OCI-M2 (cell line): ENCODE data around the gene DGKD.
"Not testable (repeated sequence)": the region's sequence is repeated elsewhere in the genome, so short reads cannot be mapped to it uniquely, and the experiment has no call there.

Experiments used
- DNase-seq: peaks from one replicate; lab custom pipeline; 2025; ENCODE audit not compliant: unreplicated experiment; lab: John Stamatoyannopoulos, UW

Gene DGKD

DNA sequence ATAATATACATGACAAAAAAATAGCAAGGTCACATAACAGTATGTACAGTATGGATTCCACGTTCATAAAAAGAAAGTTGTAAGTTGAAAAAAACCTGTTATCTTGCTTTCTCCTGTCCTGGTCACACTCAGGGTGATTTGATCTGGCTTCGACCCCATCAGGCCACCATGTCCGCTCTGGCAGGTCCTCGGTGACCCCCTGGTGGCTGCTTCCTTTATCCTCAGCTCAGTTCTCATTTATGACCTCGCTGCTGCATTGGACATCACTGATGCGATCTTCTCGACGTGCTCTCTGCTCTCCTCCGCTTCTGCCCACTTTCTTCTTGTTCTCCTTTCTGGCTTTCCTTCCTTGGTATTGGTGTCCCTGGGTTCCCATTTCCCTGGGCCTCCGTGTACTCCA lies 29.7 kb downstream of the DGKD start:
- no peak for DNase-seq

DNA sequence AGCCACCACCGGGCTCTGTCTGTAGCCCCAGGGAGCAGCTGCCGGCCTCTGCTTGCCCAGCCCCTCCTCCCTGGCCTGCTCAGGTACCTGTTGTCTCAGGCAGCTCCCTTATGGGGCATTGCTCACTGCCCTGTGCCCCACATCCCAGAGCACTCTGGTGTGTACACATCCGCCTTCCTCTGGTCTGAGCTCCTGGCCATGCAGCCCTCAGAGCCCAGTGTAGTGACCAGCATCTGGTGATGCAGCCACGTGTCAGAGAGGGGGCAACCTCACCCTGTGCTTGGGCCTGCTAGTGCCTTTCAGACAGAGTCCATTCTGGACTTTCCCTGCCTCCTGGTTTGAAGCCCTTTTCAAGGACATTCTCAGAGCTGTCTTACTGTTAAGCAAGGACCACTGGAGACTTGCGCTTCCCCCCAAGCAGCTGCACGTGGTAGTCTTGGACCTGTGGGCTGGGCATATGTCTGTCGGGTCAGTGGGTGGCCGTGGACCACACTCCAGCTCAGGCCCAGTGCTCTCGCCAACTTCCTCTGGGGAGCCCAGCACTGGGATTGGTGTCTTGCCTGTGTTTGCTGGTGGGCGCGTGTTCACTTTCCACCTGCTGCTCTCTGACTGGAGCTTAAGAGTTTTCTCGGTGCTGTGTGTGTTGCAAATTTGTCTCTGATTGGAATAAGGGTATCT lies 30.7 kb downstream of the DGKD start:
- DNase-seq = no peak

DNA sequence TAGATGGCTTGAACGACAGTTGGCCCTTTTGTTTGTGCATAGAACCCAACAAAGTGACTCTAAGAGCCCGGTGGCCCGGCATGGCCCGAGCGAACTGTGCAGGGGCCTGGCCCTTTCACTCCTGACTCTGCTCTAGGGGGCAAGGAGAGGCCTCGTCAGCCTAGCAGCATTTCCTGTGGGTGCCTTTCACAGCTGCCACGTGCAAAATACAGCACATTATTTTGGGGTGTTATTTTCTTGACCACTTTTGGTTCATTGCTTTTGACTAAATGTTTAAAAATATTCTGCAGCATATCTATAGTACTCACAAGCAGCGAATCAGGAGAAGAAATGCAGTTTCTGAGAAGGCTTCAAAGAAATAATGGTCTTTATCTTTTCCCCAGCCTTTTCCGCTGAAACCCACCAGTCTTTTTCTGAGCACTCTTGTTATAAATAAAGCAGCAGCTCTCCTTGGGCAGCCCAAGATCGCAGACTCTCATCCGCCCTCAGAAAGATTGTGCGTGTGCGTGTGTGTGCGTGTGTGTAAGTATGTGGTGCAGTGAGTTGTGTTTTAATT lies 31.3 kb downstream of the DGKD start:
- DNase-seq = no peak

DNA sequence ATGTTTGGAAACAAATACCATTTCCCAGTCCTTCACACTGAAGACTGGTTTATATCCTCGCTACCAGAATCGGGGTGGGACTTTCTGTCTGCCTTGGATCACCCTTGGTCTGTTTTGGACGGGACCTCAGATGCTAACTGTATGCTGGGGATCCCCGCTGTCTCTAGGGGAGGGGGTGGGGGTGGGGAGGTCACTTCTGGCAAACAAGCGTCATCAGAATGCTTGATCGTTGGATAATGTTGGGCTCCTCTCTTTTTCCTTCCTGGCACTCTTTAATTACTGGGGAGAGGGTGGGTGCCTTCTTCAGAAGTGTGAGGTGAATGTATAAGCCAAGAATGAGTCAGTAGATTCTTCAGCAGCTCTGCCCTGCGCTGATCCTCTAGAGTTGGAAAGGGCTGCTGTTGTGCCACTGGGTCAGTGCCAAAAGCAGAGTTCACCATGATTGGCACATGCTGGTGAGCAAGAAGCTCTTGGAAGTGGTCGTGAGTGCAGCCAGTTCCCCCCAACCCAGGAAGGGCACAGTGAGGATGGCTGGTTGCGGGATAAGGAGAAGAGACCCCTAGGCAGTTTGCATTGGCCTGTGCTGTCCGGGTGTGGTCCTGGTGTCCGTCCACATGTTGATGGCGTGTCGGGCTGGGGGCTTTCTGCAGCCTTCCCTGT lies 32.2 kb downstream of the DGKD start:
- DNase-seq = no peak

DNA sequence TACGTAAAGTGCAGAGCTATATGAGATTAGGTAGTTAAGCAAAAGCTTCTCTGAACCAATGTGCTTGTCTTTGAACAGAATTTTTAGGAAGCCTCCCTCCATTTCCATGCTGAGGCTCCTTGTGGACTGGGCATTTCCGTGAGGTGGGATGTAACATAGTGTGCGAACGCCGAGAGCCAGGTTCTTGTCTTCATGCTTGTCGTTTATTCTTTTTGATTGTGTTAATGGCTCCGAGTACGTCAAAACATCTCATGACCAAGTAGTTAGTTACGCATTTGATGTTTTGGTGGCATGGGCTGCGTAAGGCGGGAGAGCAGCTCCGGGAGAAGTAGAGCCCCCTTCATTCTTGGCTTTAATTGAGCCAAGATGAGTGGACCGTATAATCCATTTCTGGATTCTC lies 32.9 kb downstream of the DGKD start:
- DNase-seq = no peak

DNA sequence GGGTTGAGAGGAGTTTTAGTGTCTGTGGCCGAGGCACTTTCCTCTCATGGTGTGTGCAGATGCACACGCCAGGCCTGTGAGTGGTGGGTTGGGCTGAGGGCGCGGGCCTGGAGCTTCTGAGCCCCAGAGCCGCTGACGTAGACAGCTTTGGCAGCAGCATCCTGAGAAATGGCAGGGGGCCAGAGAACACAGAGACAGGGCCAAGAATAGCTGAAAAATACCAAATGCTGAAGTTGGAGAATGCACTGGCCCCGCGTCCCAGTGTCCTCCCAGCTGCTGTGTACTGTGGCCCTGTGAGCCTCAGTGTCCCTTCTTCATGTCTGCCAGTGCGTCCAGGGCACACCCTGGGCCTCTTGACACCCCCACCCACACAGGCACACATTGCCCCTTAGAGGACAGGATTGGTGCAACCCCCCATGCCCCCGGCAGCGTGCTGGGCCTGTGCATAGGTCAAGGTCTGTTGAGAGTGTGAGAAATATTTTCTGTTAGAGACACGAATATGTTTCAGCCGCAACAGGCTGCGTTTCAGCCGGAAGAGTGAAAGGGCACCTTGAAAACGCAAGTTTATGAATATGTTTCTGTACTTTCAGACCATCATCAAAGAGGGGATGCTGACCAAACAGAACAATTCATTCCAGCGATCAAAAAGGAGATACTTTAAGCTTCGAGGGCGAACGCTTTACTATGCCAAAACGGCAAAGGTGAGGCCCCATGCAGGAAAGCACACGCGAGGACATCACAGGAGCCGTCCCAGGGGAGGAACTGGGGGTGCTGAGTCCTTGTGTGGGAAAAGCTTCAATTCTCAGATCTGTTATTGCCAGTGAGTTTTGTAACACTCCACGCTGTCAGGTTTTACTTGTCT lies 33.6 kb downstream of the DGKD start:
- DNase-seq = no peak

DNA sequence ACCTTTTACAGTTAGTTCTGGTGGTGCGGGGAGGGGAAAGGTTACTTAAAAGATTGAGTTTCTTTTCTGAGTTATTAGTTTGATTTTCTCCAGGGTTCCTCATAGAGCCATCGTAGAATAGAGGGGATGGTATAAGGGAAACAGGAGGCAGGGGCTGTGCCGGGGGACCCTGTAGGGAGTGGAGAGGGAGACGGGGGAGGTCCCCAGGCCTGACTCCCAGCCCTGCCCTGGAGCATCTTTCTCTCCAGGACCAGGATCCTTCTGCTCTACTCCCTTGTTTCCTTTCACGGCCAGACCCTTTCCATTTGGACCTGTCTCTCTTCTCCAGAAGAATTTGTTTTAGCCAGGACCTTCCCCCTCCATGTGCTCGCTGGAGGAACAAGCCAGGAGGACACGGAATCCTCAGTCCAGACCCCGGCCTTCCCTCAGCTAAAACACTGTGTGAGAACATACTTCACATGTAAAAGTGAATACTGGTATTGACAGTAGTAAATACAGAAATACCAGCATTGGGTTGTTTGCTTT lies 35.4 kb downstream of the DGKD start:
- no peak for DNase-seq

DNA sequence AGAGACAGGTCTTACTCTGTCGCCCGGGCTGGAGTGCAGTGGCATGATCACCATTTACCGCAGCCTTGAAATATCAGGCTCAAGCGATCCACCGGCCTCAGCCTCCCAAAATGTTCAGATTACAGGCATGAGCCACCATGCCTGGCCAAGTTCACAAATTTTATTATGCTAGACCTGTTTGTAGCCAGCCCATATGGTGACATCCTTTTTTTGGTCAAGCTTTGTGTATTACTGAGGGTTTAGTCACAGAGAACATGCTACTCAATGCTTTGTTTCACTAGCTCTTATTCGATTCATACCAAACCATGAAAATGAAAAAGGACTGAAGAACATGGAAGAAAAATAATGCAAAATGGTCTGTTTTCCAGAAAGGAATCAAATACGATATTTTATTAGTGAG lies 41.4 kb downstream of the DGKD start:
- DNase-seq = no peak

DNA sequence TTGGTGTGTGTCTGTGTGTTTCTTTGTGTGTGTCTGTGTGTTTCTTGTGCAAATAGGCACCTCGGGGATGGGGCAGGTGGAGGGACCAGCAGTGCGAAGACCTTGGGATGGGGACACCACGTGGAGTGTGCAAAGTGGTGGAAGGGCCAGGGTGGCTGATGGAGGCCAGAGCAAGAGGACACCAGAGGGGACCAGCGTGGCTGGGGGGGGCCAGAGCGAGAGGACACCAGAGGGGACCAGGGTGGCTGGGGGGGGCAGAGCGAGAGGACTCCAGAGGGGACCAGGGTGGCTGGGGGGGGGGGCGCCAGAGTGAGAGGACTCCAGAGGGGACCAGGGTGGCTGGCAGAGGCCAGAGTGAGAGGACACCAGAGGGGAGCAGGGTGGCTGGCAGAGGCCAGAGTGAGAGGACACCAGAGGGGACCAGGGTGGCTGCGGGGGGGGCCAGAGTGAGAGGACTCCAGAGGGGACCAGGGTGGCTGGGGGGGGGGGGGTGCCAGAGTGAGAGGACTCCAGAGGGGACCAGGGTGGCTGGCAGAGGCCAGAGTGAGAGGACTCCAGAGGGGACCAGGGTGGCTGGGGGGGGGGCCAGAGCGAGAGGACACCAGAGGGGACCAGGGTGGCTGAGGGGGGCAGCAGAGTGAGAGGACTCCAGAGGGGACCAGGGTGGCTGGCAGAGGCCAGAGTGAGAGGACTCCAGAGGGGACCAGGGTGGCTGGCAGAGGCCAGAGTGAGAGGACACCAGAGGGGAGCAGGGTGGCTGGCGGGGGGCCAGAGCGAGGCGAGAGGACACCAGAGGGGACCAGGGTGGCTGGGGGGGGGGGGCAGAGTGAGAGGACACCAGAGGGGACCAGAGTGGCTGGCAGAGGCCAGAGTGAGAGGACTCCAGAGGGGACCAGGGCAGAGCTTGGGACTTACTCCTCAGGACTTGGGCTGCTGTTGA lies 42.7 kb downstream of the DGKD start:
- DNase-seq = not testable (repeated sequence)

DNA sequence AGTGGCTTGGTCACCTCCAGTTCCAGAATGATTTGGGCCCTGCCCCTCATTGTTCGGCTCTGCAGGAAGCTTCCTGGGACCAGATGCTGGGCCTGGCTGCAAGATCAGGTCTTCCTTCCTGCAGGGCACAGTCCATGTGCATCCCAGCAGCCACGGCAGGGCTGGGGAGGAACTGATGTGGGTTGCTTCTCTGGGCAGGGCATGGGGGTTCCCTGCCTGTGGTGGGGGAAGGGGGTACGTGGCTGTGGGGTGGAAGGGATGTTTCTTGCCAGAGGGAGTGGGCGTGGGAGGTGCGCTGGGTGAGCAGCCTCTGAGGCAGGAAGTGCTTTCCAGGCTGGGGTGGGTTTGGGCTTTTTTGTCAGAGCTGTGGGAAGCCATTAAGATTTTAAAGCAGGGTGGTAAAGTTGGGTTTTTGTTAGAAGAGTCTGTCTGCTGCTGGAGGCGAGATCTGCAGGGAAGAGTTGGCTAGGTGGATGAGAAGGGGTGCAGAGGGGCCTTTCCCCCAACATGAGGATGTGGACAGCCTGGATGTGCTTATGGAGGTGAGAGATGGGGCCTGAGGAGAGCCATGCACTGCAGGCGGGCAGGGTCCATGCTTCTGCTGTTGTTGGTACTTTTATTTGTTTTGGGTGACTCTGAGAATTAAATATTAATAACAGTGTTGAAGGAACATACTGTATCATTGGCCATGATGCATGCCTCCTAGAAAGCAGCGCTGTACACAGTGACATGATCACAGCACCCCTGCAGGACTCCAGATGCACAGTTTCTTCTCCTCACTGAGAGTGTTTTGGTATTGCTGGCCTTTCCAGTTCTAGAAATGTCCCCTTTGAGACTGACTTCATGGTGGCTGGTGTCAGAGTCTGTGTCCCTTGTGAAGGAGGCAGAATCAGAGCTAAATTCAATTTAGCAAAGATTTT lies 45.3 kb downstream of the DGKD start:
- DNase-seq = no peak

DNA sequence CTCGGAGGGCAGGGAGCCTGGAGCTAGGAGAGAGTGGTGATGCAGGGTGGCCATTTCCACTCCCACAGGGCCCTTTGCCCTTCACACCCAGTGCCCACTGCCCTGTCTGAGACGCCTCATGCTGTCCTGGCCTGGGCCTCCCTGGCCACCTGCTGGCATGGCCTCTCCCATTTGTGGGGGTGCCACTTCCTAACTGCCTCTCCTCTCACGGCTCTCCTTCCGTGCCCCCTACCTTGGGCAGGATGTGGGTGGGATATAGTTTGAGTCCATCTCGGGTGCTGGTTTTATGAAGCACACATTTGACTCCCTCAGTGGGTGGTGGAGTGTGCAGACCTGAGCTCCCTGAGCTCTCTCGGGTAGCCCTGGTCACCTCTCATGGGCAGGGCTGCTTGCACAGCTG lies 46.0 kb downstream of the DGKD start:
- no peak for DNase-seq

DNA sequence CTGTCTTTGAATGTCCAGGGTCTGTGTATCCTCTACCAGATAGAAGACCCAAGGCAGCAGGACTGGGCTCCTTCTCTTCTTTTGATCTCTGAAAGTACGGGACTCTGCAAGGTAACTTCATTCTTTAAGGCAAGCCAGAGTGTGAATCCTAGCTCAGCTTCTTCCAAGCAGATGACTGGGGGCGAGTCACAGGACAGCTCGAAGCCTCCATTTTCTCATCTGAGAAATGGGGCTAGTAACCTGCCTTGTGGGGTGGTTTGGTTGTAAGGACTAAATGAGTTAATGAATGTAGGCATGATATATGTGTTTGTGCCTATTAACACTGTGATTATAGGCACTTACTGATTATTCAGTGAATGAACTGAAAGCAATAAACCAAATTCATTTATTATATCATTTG lies 46.7 kb downstream of the DGKD start:
- DNase-seq = no peak

DNA sequence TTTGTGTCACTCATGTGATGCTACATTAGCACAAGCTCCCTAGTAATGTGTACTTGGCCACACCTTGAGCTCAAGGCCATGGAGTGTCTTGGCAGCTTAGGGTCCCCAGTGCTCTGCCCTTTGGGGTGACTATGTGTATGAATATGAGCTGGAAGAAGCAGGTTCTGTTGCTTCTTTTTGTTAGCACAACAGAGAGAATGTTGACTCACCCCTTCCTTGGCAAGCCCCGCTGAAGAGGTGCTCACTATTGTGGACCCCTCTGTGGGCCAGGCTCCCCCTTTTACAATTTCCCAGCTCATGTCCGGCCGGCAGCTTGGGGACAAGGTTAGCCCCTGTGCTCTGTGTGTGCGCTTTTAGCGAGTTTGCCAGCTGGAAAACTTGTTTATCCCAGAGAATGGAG lies 48.1 kb downstream of the DGKD start:
- DNase-seq = no peak

DNA sequence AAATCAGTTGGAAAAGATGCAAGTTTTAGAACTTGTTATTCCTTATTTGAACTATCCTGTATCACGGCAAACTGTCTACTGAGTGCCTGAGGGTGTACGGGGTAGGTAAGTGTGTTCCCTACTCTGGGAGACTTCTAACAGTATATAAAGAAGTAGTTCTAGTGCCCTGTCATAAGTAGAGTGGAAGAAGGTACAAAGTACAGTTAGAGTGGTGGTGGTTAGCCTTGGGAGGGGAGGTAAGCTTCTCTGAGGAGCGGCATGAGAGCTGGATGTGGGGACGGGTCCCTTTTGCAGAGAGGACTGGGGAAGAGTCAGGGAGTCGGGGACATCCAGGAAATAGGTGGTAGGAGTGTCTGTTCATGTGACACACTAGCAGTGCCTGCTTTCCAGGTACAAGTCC lies 48.5 kb downstream of the DGKD start:
- no peak for DNase-seq

DNA sequence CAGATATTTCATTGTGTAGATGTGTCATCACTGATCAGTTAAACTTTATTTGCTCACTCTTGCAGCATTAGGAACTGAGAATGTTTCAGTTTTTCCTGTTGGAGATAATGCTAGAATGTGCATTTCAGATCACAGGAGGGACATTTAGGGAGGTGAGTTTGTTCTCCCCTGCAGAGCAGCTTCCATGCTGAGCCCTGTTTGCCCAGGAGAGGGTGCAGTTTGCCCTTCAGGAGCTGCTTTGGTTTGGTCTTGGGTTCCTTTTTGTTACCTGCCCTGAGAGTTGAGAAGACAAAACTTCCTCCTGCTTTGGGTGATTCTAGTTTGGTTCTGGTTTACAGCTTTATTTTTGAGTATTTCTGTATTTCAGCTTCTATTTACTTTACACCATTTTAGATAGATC lies 49.9 kb downstream of the DGKD start:
- DNase-seq = no peak

DNA sequence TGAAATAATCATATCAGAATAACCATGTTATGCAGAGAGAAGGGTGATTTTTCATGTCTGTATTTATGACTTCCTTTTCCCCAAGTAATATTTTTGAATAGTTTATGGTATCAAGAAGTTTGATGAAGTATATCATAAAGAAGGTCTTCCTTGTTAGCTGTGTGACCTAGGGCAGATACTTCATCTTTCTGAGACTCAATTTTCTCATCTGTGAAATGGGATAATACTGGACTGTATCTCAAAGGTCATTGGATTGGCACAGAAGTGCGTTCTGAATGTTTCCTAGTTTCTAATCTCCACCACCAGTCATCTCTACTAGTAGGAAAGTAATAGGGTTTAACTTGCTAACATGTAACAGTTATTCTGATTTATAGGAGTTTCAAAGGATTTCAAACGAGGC lies 52.6 kb downstream of the DGKD start:
- no peak for DNase-seq

DNA sequence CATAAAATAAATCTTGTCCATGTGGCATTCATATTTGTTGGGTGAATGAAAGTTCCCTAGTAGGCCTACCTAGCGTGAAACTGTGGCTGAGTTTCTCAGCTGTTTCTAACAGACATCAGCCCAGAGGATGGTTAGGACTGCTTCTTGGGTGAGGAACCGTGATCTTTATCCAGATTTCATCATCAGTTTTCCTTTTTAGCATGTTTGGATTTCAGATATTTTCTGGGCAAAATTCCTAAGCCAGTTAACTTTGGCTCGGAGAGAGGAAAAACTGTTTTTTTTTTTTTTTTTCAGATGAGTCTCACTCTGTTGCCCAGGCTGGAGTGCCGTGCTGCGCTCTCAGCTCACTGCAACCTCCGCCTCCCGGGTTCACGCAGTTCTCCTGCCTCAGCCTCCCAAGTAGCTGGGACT lies 53.5 kb downstream of the DGKD start:
- no peak for DNase-seq

DNA sequence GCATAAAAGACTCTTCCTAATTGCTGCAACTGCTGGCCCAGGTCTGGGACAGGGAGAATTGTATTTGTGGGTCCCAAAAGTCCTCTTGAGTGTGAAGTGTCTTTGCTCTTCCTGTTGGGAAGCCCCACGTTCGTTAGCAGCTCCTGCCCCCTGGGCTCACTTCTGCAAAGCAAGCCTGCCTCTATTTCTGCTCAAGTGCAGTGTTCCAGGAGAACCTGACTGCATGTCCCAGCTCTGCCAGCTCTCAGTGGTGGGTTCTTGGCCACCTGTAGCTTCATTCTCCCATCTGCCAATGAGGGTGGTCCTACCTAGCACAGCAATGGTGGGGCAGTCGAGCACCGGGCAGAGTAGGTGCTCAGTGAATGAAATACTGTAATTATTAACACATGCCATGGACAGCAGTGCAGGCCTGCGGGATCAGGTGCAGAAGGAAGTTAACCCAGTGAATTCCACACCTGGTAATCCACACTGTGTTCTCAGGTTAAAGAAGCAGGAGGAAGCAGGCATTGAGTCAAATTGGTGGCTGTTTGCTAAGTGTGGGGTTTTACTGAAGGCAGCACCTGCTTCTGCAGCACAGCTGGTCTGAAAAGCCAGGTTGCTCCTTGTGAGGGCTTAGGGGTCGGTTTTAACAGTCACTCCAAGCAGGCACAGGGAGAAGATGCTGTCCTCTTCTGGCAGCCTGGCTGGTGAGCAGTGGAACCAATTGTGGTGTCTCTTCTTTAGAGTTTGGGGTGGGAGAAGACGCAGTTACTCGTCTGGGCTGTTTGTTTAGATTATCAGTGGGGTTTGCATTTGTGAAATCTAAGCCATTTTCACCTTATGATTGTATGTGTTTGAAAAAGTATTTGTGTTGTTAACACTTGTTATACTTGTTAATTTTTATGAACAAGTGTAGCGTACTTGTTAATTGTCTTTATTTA lies 54.3 kb downstream of the DGKD start:
- no peak for DNase-seq
